CD1c-positive myeloid dendritic cell (primary cell): ENCODE results near the gene PITPNM3.
"Not testable (repeated sequence)": the region's sequence is repeated elsewhere in the genome, so short reads cannot be mapped to it uniquely, and the experiment has no call there.

Experiments
- DNase-seq: peaks from one replicate; pipeline ENCODE4 v3.0.0-alpha.2; 2016; ENCODE audit errors: extremely low spot score

Gene PITPNM3

GRCh38 chr17:6556121-6557039, at the start of gene PITPNM3:
Gene PITPNM3, minus strand, starts transcription at chr17:6556555. Its CDS starts 149 bp downstream, at chr17:6556406.
- no peak for DNase-seq

GRCh38 chr17:6605142-6605541, 48.8 kb upstream of the PITPNM3 start:
- no peak for DNase-seq

- no peak for DNase-seq
Measured at GRCh38 chr17:6603744-6604325, 47.5 kb upstream of the PITPNM3 start.

GRCh38 chr17:6602141-6602540, 45.8 kb upstream of the PITPNM3 start:
- no peak for DNase-seq

GRCh38 chr17:6599364-6599763, 43.0 kb upstream of the PITPNM3 start:
- DNase-seq = peak; percentile 83

GRCh38 chr17:6597727-6598126, 41.4 kb upstream of the PITPNM3 start:
- no peak for DNase-seq

GRCh38 chr17:6596941-6597340, 40.6 kb upstream of the PITPNM3 start:
- DNase-seq = no peak

- no peak for DNase-seq
Measured at GRCh38 chr17:6596511-6596910, 40.2 kb upstream of the PITPNM3 start.

- no peak for DNase-seq
Measured at GRCh38 chr17:6596081-6596480, 39.7 kb upstream of the PITPNM3 start.

GRCh38 chr17:6593371-6593770, 37.0 kb upstream of the PITPNM3 start:
- DNase-seq = not testable (repeated sequence)

- no peak for DNase-seq
Measured at GRCh38 chr17:6592173-6592572, 35.8 kb upstream of the PITPNM3 start.

GRCh38 chr17:6591599-6592158, 35.3 kb upstream of the PITPNM3 start:
- DNase-seq = no peak

- no peak for DNase-seq
Measured at GRCh38 chr17:6589266-6589946, 33.1 kb upstream of the PITPNM3 start.

GRCh38 chr17:6588165-6588564, 31.8 kb upstream of the PITPNM3 start:
- no peak for DNase-seq

- DNase-seq = no peak
Measured at GRCh38 chr17:6587310-6587709, 31.0 kb upstream of the PITPNM3 start.

- DNase-seq = no peak
Measured at GRCh38 chr17:6583411-6583810, 27.1 kb upstream of the PITPNM3 start.

- no peak for DNase-seq
Measured at GRCh38 chr17:6580625-6581024, 24.3 kb upstream of the PITPNM3 start.

- no peak for DNase-seq
Measured at GRCh38 chr17:6578491-6578890, 22.1 kb upstream of the PITPNM3 start.

- DNase-seq = no peak
Measured at GRCh38 chr17:6577686-6578263, 21.4 kb upstream of the PITPNM3 start.

GRCh38 chr17:6576038-6576785, 19.9 kb upstream of the PITPNM3 start:
- no peak for DNase-seq

- no peak for DNase-seq
Measured at GRCh38 chr17:6575596-6575988, 19.2 kb upstream of the PITPNM3 start.
